Erythroblast (primary cell): ENCODE measurements around the gene RNF215.

ENCODE experiments used
- DNase-seq, 2 experiments: peaks; one replicate each; lab custom pipeline; 2025; lab: John Stamatoyannopoulos, UW
- GATA1 ChIP-seq: IDR thresholded peaks from 2 replicates; pipeline ENCODE4 v1.6.1; 2011; ENCODE audit warnings: low read depth, mild to moderate bottlenecking, control low read depth, low read length, moderate library complexity
- POLR2A ChIP-seq: IDR thresholded peaks from 2 replicates; pipeline ENCODE4 v1.6.1; 2011; ENCODE audit warnings: mild to moderate bottlenecking, low read length

RNF215 gene

GRCh38 chr22:30371321-30371720 lies 15.9 kb downstream of the RNF215 start:
- DNase-seq: no peak
- TF ChIP-seq POLR2A (no peak), GATA1 (no peak)

- TF ChIP-seq POLR2A (no peak), GATA1 (no peak)
- DNase-seq: no peak
Observed at GRCh38 chr22:30370641-30371230, 16.5 kb downstream of the RNF215 start.

GRCh38 chr22:30368420-30368819 lies 18.8 kb downstream of the RNF215 start:
- no peak for DNase-seq
- TF ChIP-seq GATA1 (no peak), POLR2A (no peak)

DNA sequence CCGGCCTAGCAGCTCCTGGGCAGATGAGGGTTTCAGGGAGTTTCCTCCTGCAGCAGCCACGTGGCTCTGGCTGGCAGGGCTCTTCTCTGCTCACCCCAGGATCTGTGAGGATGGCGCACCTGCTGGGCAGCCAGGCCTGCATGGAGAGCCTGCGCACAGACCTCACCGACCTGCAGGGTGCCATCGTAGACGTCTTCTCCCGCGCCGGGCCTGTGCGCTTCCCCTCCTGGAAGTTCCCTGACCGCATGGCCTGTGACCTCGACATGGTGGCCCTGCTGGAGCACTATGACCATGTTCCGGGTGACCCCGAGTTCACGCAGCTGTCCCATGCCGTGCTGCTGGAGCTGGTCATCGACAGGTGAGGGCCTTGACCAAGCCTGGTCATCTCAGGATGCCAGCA lies 21.3 kb downstream of the RNF215 start:
- no peak for DNase-seq
- no peak for TF ChIP-seq POLR2A
- no peak for TF ChIP-seq GATA1

- peak; percentile 89 to 92 for DNase-seq
- TF ChIP-seq POLR2A: peak; percentile 47
- no peak for TF ChIP-seq GATA1
Observed at GRCh38 chr22:30362651-30363281, 24.4 kb downstream of the RNF215 start.

- no peak for TF ChIP-seq GATA1
- TF ChIP-seq POLR2A: no peak
- peak in 1 of 2 experiments; percentile 40 for DNase-seq
Observed at GRCh38 chr22:30361916-30362650, 25.1 kb downstream of the RNF215 start.

DNA sequence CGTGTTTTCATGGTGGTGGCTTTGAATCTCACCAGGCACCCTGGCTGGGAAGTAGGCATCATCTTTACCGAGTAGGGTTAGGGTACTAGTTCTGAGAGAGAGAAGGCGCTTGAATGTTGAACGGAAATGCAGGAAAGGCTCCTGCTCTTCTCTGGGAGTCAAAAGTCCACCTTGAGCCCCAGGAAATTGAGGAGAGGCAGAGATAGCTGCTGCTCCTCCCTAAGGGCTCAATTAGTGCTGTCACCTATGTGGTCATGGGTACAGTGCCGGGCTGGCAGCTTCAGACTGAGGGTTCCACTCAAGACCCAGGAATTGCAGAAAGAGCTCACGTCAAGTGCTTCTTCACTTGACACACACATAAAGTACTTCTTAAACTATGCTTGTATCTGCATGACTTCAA lies 28.7 kb downstream of the RNF215 start:
- DNase-seq: no peak
- TF ChIP-seq GATA1 (no peak), POLR2A (no peak)

GRCh38 chr22:30357650-30358215 lies 29.5 kb downstream of the RNF215 start:
- TF ChIP-seq POLR2A: no peak
- no peak for TF ChIP-seq GATA1
- DNase-seq: no peak

- DNase-seq: no peak
- TF ChIP-seq GATA1 (no peak), POLR2A (no peak)
Observed at GRCh38 chr22:30357236-30357570, 30.0 kb downstream of the RNF215 start.

DNA sequence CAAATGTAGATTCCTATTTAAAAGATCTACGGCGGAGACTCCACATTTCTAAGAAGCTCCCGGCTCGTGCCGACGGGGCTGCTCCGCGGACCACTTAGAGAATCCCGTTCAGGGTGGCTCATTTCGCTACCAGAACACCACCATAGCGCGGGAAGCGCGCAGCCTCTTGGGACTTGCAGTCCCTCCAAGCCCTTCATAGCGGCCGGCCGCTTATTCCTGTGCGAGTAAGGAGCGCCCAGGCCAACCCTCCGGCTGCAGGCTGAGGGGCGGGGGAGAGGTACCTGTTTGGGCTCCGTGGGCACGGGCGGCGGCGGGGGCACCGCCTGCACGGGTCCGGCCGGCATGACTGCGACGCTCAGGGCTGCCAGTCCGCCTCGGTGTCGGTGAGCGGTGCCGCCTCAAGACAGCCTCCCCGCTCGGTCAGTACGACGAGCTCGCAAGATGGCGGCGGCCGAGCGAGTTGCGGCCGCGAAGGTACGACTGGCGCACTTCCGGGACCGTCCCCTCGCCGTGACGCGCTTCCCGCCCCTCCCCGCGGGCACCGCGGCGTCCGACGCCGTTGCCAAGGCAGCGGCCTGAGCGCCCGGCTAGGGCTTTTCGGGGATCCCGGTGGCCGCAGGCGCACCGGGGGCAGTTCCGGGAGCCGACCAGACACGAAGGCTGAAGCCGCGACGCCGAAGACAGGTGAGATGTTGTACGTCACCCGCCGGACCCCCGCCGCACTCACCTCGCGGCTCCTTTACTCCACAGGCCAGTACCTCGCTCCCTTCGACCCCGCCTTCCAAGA lies 30.6 kb downstream of the RNF215 start, which contains the start of the genes CCDC157 and SF3A1:
TSS of gene CCDC157 (plus strand) at position 559 of the 787 bp plus-strand sequence. CDS start 8,994 bp downstream, outside the sequence.
TSS of gene SF3A1 (minus strand) at position 446 of the 787 bp plus-strand sequence. CDS start at position 344, 102 bp downstream.
- peak; percentile 93 to 95 for DNase-seq
- TF ChIP-seq POLR2A: peak; percentile 94
- no peak for TF ChIP-seq GATA1

DNA sequence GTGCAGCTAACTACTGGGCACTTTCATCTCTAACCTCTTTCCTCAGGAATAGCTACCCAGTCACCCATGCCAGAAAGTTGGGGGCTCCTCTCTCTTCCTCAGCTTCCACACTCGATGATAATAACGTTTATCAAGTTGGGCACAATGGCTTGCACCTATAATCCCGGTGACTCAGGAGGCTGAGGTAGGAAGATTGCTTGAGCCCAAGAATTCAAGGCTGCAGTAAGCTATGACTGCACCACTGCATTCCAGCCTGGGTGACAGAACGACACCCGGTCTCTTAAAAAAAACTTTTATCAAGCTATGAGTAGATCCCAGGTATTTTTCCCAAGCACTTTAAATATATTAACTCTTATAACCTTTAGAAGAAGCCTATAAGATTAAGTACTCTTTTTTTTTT lies 32.6 kb downstream of the RNF215 start:
- DNase-seq: no peak
- TF ChIP-seq GATA1: no peak
- TF ChIP-seq POLR2A: no peak

DNA sequence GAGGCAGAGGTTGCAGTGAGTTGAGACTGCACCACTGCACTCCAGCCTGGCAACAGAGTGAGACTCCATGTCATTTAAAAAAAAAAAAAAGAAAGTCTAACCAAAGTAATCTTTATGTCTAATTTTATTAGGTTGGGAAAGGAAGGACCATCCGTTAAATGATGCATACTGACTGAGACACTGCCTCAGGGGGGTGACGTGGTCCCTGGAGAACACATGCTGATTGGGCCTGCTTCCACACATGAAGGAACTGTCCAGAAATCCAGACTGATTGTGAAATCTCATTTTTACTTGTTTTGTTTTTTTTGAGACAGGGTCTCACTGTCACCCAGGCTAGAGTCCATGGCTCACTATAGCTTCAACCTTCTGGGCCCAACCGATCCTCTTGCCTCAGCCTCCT lies 36.0 kb downstream of the RNF215 start:
- TF ChIP-seq POLR2A: no peak
- TF ChIP-seq GATA1: no peak
- no peak for DNase-seq

GRCh38 chr22:30348809-30349208 lies 38.4 kb downstream of the RNF215 start:
- DNase-seq: no peak
- no peak for TF ChIP-seq GATA1
- no peak for TF ChIP-seq POLR2A
